SK-N-SH treated with all-trans-retinoic acid at 6 μM for 48 hours (cell line): ENCODE data around the gene HSPB2.

Experiments used
- RARB ChIP-seq: fragments of 250-450 bp; sonication (Bioruptor Pico); IDR thresholded peaks from 2 replicates; pipeline ENCODE4 v1.8.0; 2021; ENCODE audit warnings: mild to moderate bottlenecking, moderate library complexity
- ZFP3 ChIP-seq: fragments of 250-450 bp; sonication (Bioruptor Pico); IDR thresholded peaks from 2 replicates; pipeline ENCODE4 v1.5.0; 2020; ENCODE audit warnings: mild to moderate bottlenecking, moderate library complexity
- ZNF565 ChIP-seq: fragments of 450-650 bp; formaldehyde crosslinking; conservative IDR thresholded peaks from 2 replicates; pipeline ENCODE4 v1.5.0; 2020; ENCODE audit warnings: low read depth, mild to moderate bottlenecking, moderate library complexity
- TF ChIP-seq, protein P1 (sequence below): fragments of 250-450 bp; sonication (Bioruptor Pico); IDR thresholded peaks from 2 replicates; pipeline ENCODE4 v1.8.0; 2021; ENCODE audit warnings: low read depth, mild to moderate bottlenecking, moderate library complexity, borderline replicate concordance

DNA sequence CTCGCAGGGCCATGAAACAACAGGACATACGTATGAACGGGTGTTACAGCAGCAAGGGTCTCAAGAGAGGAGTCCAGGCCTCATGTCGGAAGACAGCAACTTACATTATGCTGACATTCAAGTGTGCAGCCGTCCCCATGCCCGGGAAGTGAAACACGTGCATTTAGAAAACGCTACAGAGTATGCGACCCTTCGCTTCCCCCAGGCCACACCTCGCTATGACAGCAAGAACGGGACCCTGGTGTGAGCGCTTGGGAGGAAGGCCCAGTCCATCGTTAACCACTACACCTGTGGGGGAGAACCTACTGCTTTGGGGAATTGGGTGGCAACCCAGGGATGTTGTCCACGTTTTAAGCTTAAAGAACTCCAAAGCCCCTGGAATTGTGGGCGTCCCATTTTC lies 13.4 kb downstream of the HSPB2 start:
- no peak for TF ChIP-seq ZNF565 (CRISPR knock-in tag)
- no peak for TF ChIP-seq RARB (CRISPR knock-in tag)
- TF ChIP-seq, protein P1, sequence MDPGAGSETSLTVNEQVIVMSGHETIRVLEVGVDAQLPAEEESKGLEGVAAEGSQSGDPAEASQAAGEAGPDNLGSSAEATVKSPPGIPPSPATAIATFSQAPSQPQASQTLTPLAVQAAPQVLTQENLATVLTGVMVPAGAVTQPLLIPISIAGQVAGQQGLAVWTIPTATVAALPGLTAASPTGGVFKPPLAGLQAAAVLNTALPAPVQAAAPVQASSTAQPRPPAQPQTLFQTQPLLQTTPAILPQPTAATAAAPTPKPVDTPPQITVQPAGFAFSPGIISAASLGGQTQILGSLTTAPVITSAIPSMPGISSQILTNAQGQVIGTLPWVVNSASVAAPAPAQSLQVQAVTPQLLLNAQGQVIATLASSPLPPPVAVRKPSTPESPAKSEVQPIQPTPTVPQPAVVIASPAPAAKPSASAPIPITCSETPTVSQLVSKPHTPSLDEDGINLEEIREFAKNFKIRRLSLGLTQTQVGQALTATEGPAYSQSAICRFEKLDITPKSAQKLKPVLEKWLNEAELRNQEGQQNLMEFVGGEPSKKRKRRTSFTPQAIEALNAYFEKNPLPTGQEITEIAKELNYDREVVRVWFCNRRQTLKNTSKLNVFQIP (CRISPR knock-in tag) = no peak
- no peak for TF ChIP-seq ZFP3
